ENCODE measurements around the gene TTC23.

TTC23 gene

GRCh38 chr15:99174567-99175395, 74.6 kb downstream of the TTC23 start:
- Histone ChIP-seq H3K4me1 (ENCODE audit: low read length) (peaks cover 7% of the 10 kb centered on the region), H3K9me3 (replicated peaks; ENCODE audit: insufficient read depth, low read length) (no peaks in the 10 kb centered on the region), H3K4me2 (ENCODE audit: low read depth, low read length) (no peak overlapping the region), H3K79me2 (ENCODE audit: low read length) (no peaks in the 10 kb centered on the region), H3K27me3 (replicated peaks; ENCODE audit: insufficient read depth, low read length) (no peaks in the 10 kb centered on the region), H3K36me3 (replicated peaks; ENCODE audit: insufficient read depth, low read length) (no peaks in the 10 kb centered on the region), H3K27ac (ENCODE audit: low read length) (no peak overlapping the region), H3K9ac (ENCODE audit: low read length) (no peak overlapping the region), H4K20me1 (ENCODE audit: insufficient read depth, low read length) (no peaks in the 10 kb centered on the region), H3K9me2 (replicated peaks; ENCODE audit: insufficient read depth, low read length) (no peaks in the 10 kb centered on the region), H2AFZ (ENCODE audit: low read length) (no peak overlapping the region), H3F3A (ENCODE audit: insufficient read depth, low read length) (no peaks in the 10 kb centered on the region), H3K4me3 (ENCODE audit: low read length) (no peak overlapping the region)
- DNase-seq, result no peak
- TF ChIP-seq EZH2 (optimal IDR thresholded peaks at IDR 0.05; ENCODE audit: low read depth, low read length), result no peak
- TF ChIP-seq CTCF (IDR thresholded peaks at IDR 0.05; ENCODE audit: low read length), result no peak
- TF ChIP-seq EZH2phosphoT487 (IDR thresholded peaks at IDR 0.05; ENCODE audit: low read length), result no peak

GRCh38 chr15:99172989-99173388, 76.4 kb downstream of the TTC23 start:
- TF ChIP-seq EZH2phosphoT487 (IDR thresholded peaks at IDR 0.05; ENCODE audit: low read length), result no peak
- no peak for TF ChIP-seq EZH2 (optimal IDR thresholded peaks at IDR 0.05; ENCODE audit: low read depth, low read length)
- no peak for TF ChIP-seq CTCF (IDR thresholded peaks at IDR 0.05; ENCODE audit: low read length)
- no peak for DNase-seq
- Histone ChIP-seq H3K27ac (ENCODE audit: low read length) (no peak overlapping the region), H3K4me1 (ENCODE audit: low read length) (peaks cover 7% of the 10 kb centered on the region), H3K36me3 (replicated peaks; ENCODE audit: insufficient read depth, low read length) (no peaks in the 10 kb centered on the region), H3K27me3 (replicated peaks; ENCODE audit: insufficient read depth, low read length) (no peaks in the 10 kb centered on the region), H3K79me2 (ENCODE audit: low read length) (no peaks in the 10 kb centered on the region), H2AFZ (ENCODE audit: low read length) (no peak overlapping the region), H3K9me2 (replicated peaks; ENCODE audit: insufficient read depth, low read length) (no peaks in the 10 kb centered on the region), H3K9me3 (replicated peaks; ENCODE audit: insufficient read depth, low read length) (no peaks in the 10 kb centered on the region), H3K4me2 (ENCODE audit: low read depth, low read length) (no peak overlapping the region), H3K9ac (ENCODE audit: low read length) (no peak overlapping the region), H3K4me3 (ENCODE audit: low read length) (no peak overlapping the region), H4K20me1 (ENCODE audit: insufficient read depth, low read length) (no peaks in the 10 kb centered on the region), H3F3A (ENCODE audit: insufficient read depth, low read length) (no peaks in the 10 kb centered on the region)

- Histone ChIP-seq H3K4me2 (ENCODE audit: low read depth, low read length) (no peak overlapping the region), H3K4me1 (ENCODE audit: low read length) (peaks cover 7% of the 10 kb centered on the region), H3K9me3 (replicated peaks; ENCODE audit: insufficient read depth, low read length) (no peaks in the 10 kb centered on the region)
Observed at GRCh38 chr15:99172171-99172570, 77.2 kb downstream of the TTC23 start.

More at GRCh38 chr15:99172171-99172570, 77.2 kb downstream of the TTC23 start:
- Histone ChIP-seq H3K9ac (ENCODE audit: low read length) (no peak overlapping the region), H4K20me1 (ENCODE audit: insufficient read depth, low read length) (no peaks in the 10 kb centered on the region), H2AFZ (ENCODE audit: low read length) (no peak overlapping the region), H3K79me2 (ENCODE audit: low read length) (no peaks in the 10 kb centered on the region), H3K27me3 (replicated peaks; ENCODE audit: insufficient read depth, low read length) (no peaks in the 10 kb centered on the region), H3K27ac (ENCODE audit: low read length) (no peak overlapping the region), H3K36me3 (replicated peaks; ENCODE audit: insufficient read depth, low read length) (no peaks in the 10 kb centered on the region), H3F3A (ENCODE audit: insufficient read depth, low read length) (no peaks in the 10 kb centered on the region), H3K9me2 (replicated peaks; ENCODE audit: insufficient read depth, low read length) (no peaks in the 10 kb centered on the region), H3K4me3 (ENCODE audit: low read length) (no peak overlapping the region)
- DNase-seq, result no peak
- TF ChIP-seq EZH2 (optimal IDR thresholded peaks at IDR 0.05; ENCODE audit: low read depth, low read length) (no peak), CTCF (IDR thresholded peaks at IDR 0.05; ENCODE audit: low read length) (no peak), EZH2phosphoT487 (IDR thresholded peaks at IDR 0.05; ENCODE audit: low read length) (no peak)

Data from MM.1S (cell line).